NB4 (cell line): ENCODE results near the gene TLE2.

Experiments used
- POLR2A ChIP-seq: IDR thresholded peaks from 2 replicates; pipeline ENCODE4 v1.6.1; 2011; ENCODE audit warnings: mild to moderate bottlenecking; ENCODE audit not compliant: insufficient read length; ENCODE audit errors: extremely low read depth
- TF ChIP-seq, protein P1 (sequence below): IDR thresholded peaks from one replicate; pipeline ENCODE4 v1.5.1; 2012; ENCODE audit warnings: low read depth, low read length
- TF ChIP-seq, protein P2 (sequence below): IDR thresholded peaks from 2 replicates; pipeline ENCODE4 v1.6.1; 2011; ENCODE audit warnings: low read depth, low read length

DNA sequence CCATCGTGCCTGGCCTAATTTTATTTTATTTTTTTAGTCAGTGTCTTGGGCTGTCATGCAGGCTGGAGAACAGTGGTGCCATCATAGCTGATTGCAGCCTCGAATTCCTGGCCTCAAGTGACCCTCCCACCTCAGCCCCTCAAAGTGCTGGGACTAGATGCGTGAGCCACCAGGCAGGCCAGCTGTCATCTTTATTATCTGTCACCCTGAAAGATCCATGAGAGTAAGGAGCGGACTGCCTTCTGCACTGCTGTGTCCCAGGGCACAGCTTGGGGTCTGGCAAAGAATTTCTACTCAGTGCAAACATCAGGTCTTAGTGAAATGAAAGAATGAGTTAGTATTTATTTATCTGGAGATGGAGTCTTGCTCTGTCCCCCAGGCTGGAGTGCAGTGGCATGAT is 42.7 kb upstream of the TLE2 start:
- no peak for TF ChIP-seq POLR2A
- TF ChIP-seq, protein P1, sequence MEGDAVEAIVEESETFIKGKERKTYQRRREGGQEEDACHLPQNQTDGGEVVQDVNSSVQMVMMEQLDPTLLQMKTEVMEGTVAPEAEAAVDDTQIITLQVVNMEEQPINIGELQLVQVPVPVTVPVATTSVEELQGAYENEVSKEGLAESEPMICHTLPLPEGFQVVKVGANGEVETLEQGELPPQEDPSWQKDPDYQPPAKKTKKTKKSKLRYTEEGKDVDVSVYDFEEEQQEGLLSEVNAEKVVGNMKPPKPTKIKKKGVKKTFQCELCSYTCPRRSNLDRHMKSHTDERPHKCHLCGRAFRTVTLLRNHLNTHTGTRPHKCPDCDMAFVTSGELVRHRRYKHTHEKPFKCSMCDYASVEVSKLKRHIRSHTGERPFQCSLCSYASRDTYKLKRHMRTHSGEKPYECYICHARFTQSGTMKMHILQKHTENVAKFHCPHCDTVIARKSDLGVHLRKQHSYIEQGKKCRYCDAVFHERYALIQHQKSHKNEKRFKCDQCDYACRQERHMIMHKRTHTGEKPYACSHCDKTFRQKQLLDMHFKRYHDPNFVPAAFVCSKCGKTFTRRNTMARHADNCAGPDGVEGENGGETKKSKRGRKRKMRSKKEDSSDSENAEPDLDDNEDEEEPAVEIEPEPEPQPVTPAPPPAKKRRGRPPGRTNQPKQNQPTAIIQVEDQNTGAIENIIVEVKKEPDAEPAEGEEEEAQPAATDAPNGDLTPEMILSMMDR: no peak
- TF ChIP-seq, protein P2, sequence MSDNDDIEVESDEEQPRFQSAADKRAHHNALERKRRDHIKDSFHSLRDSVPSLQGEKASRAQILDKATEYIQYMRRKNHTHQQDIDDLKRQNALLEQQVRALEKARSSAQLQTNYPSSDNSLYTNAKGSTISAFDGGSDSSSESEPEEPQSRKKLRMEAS: no peak
